Immature natural killer cell (primary cell): ENCODE data around the gene USP6NL. TPM values are rescaled to one million over a fixed set of nuclear protein-coding genes. Genes with fewer than 3 reads are reported as not detected.

Experiments
- DNase-seq, 3 donors: peaks; one replicate each; pipeline ENCODE4 v3.0.0; 2022; ENCODE audit warnings: mixed read lengths in 1 of 3
- H3K27ac Mint-ChIP-seq, 6 donors: one replicate each; pipeline ENCODE4 v1.8.0; 2020; ENCODE audit warnings: mixed read lengths in 6 of 6, mild to moderate bottlenecking in 5 of 6, inconsistent platforms in 4 of 6, moderate library complexity in 3 of 6
- H3K27me3 Mint-ChIP-seq, 3 donors: one replicate each; pipeline ENCODE4 v1.8.0; 2020 to 2021; ENCODE audit warnings: low read depth in 3 of 3, mild to moderate bottlenecking in 3 of 3, mixed read lengths in 3 of 3, moderate library complexity in 3 of 3, inconsistent platforms in 1 of 3
- H3K36me3 Mint-ChIP-seq, 3 donors: one replicate each; pipeline ENCODE4 v1.8.0; 2020; ENCODE audit warnings: mixed read lengths in 3 of 3, inconsistent platforms in 2 of 3, mild to moderate bottlenecking in 2 of 3
- H3K4me1 Mint-ChIP-seq, 2 donors: one replicate each; pipeline ENCODE4 v1.8.0; 2020; ENCODE audit warnings: inconsistent platforms in 2 of 2, mild to moderate bottlenecking in 2 of 2, mixed read lengths in 2 of 2, moderate library complexity in 1 of 2
- H3K4me3 Mint-ChIP-seq, 5 donors: one replicate each; pipeline ENCODE4 v1.8.0; 2020; ENCODE audit warnings: mild to moderate bottlenecking in 5 of 5, mixed read lengths in 5 of 5, inconsistent platforms in 3 of 5, moderate library complexity in 3 of 5
- H3K9me3 Mint-ChIP-seq, 6 donors: one replicate each; pipeline ENCODE4 v1.8.0; 2020; ENCODE audit warnings: mild to moderate bottlenecking in 6 of 6, mixed read lengths in 6 of 6, inconsistent platforms in 4 of 6, moderate library complexity in 3 of 6
- polyA plus RNA-seq, 3 donors: library from polyadenylated mRNA; unstranded; fragments of 300-500 nt; fragmentation: Illumina TruSeq; gene quantifications; one replicate each; pipeline ENCODE4 v1.2.3, GENCODE V29; 2021

Gene USP6NL
- polyA plus RNA-seq, 3 donors from 2014 or later = 0.08 to 2.3 (median 1.1) TPM

DNA sequence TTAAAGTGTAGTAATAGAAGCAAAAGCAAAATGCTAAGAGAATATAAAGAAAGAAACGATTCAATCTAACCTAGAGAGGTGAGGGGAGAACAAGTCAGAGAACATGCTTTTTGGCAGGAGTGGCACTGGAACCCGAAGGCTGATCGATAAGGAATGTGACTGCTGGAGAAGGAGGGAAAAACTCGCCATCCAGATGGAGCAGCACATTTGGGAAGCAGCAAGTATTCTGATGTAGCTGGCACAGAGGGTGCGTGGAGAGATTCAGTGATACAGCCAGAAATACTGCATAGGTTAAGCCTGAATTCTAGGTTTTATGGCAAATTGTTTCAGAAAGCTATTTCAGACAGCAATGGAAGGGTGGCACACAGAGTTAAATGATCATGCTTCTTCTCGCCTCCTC lies 42.0 kb downstream of the USP6NL start:
- no peaks in the 10 kb centered on the region for H3K36me3 Mint-ChIP-seq
- H3K27me3 Mint-ChIP-seq = peaks cover 2 to 6% (median 3%) of the 10 kb centered on the region in 3 donors
- H3K27ac Mint-ChIP-seq = no peak overlapping the region
- no peak overlapping the region for H3K4me3 Mint-ChIP-seq
- no peaks in the 10 kb centered on the region for H3K9me3 Mint-ChIP-seq
- DNase-seq = no peak
- no peaks in the 10 kb centered on the region for H3K4me1 Mint-ChIP-seq

GRCh38 chr10:11568578-11568977 lies 42.9 kb downstream of the USP6NL start:
- H3K27me3 Mint-ChIP-seq = peaks cover 2 to 6% (median 3%) of the 10 kb centered on the region in 3 donors
- no peaks in the 10 kb centered on the region for H3K4me1 Mint-ChIP-seq
- no peak overlapping the region for H3K4me3 Mint-ChIP-seq
- H3K9me3 Mint-ChIP-seq = no peaks in the 10 kb centered on the region
- H3K36me3 Mint-ChIP-seq = no peaks in the 10 kb centered on the region
- no peak for DNase-seq
- no peak overlapping the region for H3K27ac Mint-ChIP-seq

GRCh38 chr10:11564741-11565140 lies 46.7 kb downstream of the USP6NL start:
- Mint-ChIP-seq H3K4me1 (no peaks in the 10 kb centered on the region), H3K4me3 (no peak overlapping the region), H3K36me3 (no peaks in the 10 kb centered on the region), H3K27ac (no peak overlapping the region), H3K27me3 (peaks cover 2 to 3% (median 3%) of the 10 kb centered on the region in 3 donors), H3K9me3 (no peaks in the 10 kb centered on the region)
- DNase-seq = no peak

DNA sequence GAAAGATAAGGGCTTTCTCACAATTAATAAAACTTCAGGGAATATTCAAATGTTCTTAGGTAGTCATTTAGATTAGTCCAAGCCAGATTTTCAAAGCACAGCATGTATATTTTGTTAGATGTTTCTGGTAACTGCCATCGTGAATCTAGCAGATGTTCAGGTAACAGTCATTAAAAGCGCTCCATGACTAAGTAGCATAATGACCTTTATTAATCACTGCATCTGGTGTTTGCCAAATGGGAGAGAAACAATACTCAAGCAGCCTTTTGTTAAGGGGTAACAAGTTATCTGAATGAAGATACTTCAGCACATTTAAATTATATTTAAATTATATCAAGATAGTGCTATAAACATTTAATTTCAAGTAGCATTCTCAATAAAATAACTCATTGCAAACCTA lies 47.5 kb downstream of the USP6NL start:
- Mint-ChIP-seq H3K4me1 (no peaks in the 10 kb centered on the region), H3K9me3 (no peaks in the 10 kb centered on the region), H3K36me3 (no peaks in the 10 kb centered on the region), H3K27ac (no peak overlapping the region), H3K4me3 (no peak overlapping the region), H3K27me3 (peaks cover 0 to 3% (median 3%) of the 10 kb centered on the region in 3 donors)
- no peak for DNase-seq

DNA sequence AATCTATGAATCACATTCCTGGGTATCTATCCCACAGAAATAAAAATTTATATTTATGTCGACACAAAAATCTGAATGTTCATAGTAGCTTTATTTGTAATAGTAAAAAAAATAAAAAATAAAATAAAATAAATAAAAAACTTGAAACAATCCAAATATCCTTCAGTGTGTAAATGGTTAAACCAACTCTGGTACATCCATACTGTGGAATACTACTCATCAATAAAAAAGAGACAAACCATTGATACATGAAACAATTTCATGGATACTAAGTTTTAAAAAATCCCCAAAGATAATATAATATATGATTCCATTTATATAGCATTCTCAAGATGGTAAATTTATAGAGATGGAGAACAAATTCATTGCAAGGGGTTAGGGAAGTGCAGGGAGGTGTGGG lies 48.6 kb downstream of the USP6NL start:
- no peak for DNase-seq
- Mint-ChIP-seq H3K27ac (no peak overlapping the region), H3K9me3 (no peaks in the 10 kb centered on the region), H3K36me3 (no peaks in the 10 kb centered on the region), H3K4me1 (no peaks in the 10 kb centered on the region), H3K27me3 (peaks cover 2 to 3% (median 3%) of the 10 kb centered on the region in 3 donors), H3K4me3 (no peak overlapping the region)

DNA sequence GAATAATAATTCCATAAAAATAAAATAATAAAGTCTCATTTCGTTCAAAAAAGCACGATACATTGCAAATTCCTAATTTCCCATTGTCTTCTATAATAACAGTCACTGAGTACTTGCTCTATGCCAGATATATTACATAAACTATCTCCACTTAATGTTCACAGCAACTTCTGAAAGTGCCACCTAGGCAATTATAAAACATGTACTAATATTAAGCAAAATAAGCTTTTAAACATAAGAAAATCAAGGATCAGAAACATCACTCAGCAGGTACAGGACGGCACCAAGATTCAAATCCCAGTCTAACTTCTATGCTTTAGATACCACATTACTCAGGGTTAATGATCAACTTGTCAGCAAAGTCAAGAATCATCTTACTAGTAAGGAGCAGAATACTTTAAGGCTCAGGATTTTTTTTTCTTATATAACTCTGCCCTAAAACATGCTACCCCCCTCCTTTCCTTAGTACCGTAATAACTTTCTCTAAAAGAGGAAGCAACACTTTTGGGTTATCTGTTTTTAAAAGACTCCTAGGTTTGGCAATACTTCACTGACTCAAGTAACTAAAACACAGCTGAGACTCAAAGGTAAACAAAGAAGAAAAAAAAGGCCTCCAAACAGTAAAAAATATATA lies 51.3 kb downstream of the USP6NL start:
- DNase-seq = no peak
- no peak overlapping the region for H3K4me3 Mint-ChIP-seq
- H3K27ac Mint-ChIP-seq = no peak overlapping the region
- H3K4me1 Mint-ChIP-seq = no peaks in the 10 kb centered on the region
- peaks cover 2 to 4% (median 3%) of the 10 kb centered on the region in 3 donors for H3K27me3 Mint-ChIP-seq
- H3K36me3 Mint-ChIP-seq = no peaks in the 10 kb centered on the region
- no peaks in the 10 kb centered on the region for H3K9me3 Mint-ChIP-seq

DNA sequence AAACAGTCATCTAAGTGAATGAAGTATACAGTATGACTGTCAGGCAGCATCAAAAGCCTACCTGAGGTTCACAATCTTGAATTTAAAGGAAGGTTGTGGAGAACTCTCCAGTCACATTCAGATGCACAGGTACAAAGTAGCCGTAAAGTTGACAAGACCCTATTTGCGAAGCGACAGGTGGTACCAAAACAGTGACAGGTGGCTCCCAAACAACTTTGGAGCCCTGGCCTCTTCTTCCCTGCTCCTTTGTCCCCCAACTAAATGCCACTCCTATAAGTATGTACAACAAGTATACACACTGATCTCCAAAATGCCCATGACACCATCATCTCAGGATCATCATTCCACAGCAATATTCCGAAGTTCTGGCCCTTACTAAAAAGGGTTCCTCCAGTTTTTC lies 53.5 kb downstream of the USP6NL start:
- DNase-seq = no peak
- Mint-ChIP-seq H3K4me1 (peaks cover 5 to 9% of the 10 kb centered on the region in 2 donors), H3K9me3 (no peaks in the 10 kb centered on the region), H3K27ac (no peak overlapping the region), H3K27me3 (peaks cover 2 to 4% (median 3%) of the 10 kb centered on the region in 3 donors), H3K4me3 (no peak overlapping the region), H3K36me3 (no peaks in the 10 kb centered on the region)

DNA sequence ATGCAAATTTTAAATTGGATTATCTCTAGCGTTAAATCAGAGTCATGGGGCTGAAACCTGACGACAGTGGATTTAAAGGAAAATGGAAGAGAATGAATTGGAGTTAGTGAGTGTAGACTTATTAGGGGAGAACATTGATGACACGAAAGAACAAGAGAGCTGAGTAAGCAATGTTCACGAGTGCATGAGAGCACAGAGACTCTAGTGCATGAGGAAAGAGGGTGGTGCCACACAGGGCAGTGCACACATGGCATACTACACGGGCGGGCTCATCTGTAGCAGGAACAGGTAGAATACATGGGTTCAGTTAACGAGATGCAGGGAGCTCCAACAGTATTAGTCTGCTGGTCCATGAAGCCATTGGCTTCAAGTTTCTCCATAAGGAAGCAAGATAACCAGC lies 53.9 kb downstream of the USP6NL start:
- no peak overlapping the region for H3K27ac Mint-ChIP-seq
- H3K9me3 Mint-ChIP-seq = no peaks in the 10 kb centered on the region
- no peaks in the 10 kb centered on the region for H3K36me3 Mint-ChIP-seq
- peaks cover 2 to 4% (median 3%) of the 10 kb centered on the region in 3 donors for H3K27me3 Mint-ChIP-seq
- H3K4me1 Mint-ChIP-seq = peaks cover 5 to 9% of the 10 kb centered on the region in 2 donors
- no peak overlapping the region for H3K4me3 Mint-ChIP-seq
- no peak for DNase-seq

GRCh38 chr10:11555556-11555955 lies 55.9 kb downstream of the USP6NL start:
- peaks cover 5 to 9% of the 10 kb centered on the region in 2 donors for H3K4me1 Mint-ChIP-seq
- no peaks in the 10 kb centered on the region for H3K9me3 Mint-ChIP-seq
- H3K4me3 Mint-ChIP-seq = no peak overlapping the region
- H3K27me3 Mint-ChIP-seq = peaks cover 0 to 4% (median 2%) of the 10 kb centered on the region in 3 donors
- DNase-seq = no peak
- H3K36me3 Mint-ChIP-seq = no peaks in the 10 kb centered on the region
- no peak overlapping the region for H3K27ac Mint-ChIP-seq

DNA sequence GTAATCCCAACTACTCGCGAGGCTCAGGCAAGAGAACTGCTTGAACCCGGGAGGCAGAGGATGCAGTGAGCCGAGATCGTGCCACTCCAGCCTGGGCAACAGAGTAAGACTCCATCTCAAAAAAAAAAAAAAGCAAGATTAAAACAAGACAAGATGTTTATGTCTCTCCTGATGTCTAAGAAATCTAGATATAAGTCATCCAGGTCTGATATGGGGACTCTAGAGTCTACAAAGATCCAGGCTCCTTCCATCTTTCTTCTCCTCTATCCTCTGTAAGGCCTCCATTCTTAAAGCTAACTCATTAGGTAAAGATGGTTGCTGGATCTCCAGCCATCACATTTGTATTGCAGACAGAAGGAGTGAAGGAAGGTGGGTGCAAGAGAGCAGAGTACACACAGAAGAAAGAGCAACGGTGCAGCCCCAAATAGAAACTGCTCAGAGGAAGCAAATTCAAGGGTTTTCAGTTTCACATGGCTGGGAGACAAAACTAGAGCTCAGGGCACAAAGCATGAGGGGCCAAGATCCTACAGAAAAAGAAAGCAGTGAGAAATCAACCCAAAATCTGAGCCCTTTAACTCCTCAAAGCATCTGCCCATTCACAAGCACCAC lies 57.6 kb downstream of the USP6NL start:
- Mint-ChIP-seq H3K36me3 (no peaks in the 10 kb centered on the region), H3K27me3 (peaks cover 2 to 6% (median 4%) of the 10 kb centered on the region in 3 donors), H3K4me1 (peaks cover 5 to 9% of the 10 kb centered on the region in 2 donors), H3K9me3 (no peaks in the 10 kb centered on the region), H3K27ac (no peak overlapping the region), H3K4me3 (peak overlapping the region in 1 of 5 donors; percentile 1)
- no peak for DNase-seq

- peaks cover 0 to 8% (median 0%) of the 10 kb centered on the region in 3 donors for H3K27me3 Mint-ChIP-seq
- peaks cover 5 to 9% of the 10 kb centered on the region in 2 donors for H3K4me1 Mint-ChIP-seq
Measured at GRCh38 chr10:11551916-11552602, 59.4 kb downstream of the USP6NL start.

DNA sequence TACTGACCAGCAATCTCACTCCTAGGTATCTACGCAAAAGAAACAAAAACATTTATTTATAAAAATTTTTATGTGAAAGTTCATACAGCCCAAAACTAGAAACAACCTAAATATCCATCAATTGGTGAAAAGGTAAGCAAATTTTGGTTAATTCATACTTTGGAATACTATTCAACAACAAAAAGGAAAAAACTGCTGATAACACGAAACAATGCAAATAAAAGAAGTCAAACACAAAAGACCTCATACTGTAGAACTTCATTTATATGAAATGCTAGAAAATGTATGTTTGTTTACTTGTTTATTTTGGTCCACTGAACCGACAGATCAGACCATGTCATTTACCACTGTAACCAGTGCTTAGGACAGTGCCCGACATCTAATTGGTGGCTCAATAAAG lies 60.3 kb downstream of the USP6NL start:
- peaks cover 5 to 9% of the 10 kb centered on the region in 2 donors for H3K4me1 Mint-ChIP-seq
- DNase-seq = no peak
- H3K4me3 Mint-ChIP-seq = no peak overlapping the region
- H3K27ac Mint-ChIP-seq = no peak overlapping the region
- peaks cover 0 to 11% (median 0%) of the 10 kb centered on the region in 3 donors for H3K27me3 Mint-ChIP-seq
- no peaks in the 10 kb centered on the region for H3K36me3 Mint-ChIP-seq
- H3K9me3 Mint-ChIP-seq = no peaks in the 10 kb centered on the region

More at GRCh38 chr10:11551916-11552602, 59.4 kb downstream of the USP6NL start:
- H3K27ac Mint-ChIP-seq = no peak overlapping the region
- no peaks in the 10 kb centered on the region for H3K9me3 Mint-ChIP-seq
- no peak for DNase-seq
- H3K36me3 Mint-ChIP-seq = no peaks in the 10 kb centered on the region
- no peak overlapping the region for H3K4me3 Mint-ChIP-seq

GRCh38 chr10:11548768-11549099 lies 62.7 kb downstream of the USP6NL start:
- peaks cover 0 to under 1% of the 10 kb centered on the region in 2 donors for H3K4me1 Mint-ChIP-seq
- no peak for DNase-seq
- H3K27me3 Mint-ChIP-seq = peaks cover 0 to 13% (median 0%) of the 10 kb centered on the region in 3 donors
- H3K4me3 Mint-ChIP-seq = no peak overlapping the region
- no peaks in the 10 kb centered on the region for H3K9me3 Mint-ChIP-seq
- H3K36me3 Mint-ChIP-seq = no peaks in the 10 kb centered on the region
- no peak overlapping the region for H3K27ac Mint-ChIP-seq

DNA sequence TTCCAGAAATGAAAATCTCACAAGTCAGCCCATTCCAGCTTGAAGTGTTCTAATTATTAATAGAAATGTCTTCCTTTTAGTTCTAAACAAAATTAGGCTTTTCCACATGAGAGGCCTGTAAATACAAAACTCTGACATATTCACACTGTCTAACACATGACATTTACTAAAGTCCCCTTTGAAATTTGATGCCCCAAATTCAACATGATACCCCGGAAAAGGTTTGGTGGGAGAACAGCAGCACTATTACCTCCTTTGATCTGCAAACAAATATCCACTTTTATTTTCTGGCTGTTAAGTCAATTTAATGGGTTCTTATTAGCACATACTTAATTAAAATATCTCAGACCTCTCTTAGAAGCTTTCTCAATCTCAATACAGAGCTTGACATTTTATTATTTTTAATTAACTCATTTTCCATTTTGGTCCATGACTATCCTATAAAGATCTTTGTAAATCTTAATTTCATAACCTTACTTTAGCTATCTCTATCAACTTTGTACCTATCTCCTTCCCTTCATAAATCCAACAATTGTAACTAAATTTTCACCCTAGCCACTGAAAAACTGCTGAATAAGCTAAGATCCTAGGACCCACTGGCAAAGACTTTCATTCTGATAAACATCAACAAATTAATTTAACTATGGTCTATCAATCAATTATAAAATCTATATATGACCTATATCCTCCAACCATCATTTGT lies 63.2 kb downstream of the USP6NL start:
- Mint-ChIP-seq H3K27ac (no peak overlapping the region), H3K9me3 (no peaks in the 10 kb centered on the region), H3K4me1 (no peaks in the 10 kb centered on the region), H3K27me3 (peaks cover 0 to 13% (median 0%) of the 10 kb centered on the region in 3 donors), H3K36me3 (no peaks in the 10 kb centered on the region), H3K4me3 (no peak overlapping the region)
- no peak for DNase-seq
